Stimulated activated CD8-positive, alpha-beta memory T cell treated with anti-CD3 and anti-CD28 coated beads, Interleukin-7, amount 100 ng/mL, for 24 hours (primary cell): ENCODE measurements around the gene PAEP.

Experiments
- DNase-seq: peaks from one replicate; pipeline ENCODE4 v3.0.0-alpha.2; 2020; ENCODE audit warnings: low read depth

The PAEP gene

DNA sequence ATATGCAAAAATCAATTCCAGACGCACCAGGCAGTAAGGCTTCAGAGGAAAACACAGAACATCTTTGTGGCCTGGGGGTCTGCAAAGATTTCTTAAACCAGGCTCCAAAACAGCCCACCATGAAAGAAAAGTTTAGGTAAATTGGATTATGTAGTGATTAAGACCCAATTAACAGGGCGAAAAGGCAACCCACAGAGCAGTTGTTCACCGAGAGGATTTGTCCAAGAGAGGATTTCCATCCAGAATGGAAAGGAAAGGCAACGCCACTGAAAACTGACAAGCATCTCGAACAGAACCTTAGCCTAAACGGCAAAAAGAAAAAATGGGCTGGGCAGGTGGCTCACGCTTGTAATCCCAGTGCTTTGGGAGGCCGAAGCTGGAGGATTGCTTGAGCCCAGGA lies 40.4 kb downstream of the PAEP start:
- DNase-seq, result no peak

DNA sequence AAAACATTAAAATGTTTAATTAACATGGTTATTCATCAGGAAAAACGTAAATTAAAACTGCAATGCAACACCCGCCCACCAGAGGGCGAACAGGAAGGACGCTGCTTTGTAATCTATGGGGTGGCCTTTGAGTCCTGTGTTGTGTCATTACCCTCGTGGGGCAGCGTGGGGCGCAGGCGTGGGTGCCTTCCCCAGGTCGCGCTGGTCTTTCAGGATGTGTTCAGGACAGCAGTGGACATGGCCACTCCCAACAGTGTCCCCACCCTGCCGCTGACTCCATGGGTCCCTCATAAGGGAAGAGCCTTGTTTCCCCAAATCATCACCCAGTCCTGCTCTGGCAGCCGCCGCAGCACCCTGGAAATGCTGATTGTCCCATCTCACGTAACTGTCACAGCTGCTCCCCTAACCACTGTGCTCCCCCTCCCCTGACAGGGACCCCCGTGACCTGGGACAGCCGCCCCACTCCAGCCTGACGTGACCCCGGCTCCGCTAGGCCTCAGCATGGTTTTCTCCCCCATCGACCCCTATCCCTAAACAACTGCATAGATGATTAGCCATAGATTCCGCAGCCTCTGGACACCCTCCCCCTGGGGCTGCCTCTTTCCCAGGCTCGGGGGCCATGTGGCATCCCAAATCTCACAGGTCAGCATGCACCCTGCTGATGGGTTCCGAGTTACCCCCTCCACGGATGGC lies 41.4 kb downstream of the PAEP start:
- peak; percentile 39 for DNase-seq

DNA sequence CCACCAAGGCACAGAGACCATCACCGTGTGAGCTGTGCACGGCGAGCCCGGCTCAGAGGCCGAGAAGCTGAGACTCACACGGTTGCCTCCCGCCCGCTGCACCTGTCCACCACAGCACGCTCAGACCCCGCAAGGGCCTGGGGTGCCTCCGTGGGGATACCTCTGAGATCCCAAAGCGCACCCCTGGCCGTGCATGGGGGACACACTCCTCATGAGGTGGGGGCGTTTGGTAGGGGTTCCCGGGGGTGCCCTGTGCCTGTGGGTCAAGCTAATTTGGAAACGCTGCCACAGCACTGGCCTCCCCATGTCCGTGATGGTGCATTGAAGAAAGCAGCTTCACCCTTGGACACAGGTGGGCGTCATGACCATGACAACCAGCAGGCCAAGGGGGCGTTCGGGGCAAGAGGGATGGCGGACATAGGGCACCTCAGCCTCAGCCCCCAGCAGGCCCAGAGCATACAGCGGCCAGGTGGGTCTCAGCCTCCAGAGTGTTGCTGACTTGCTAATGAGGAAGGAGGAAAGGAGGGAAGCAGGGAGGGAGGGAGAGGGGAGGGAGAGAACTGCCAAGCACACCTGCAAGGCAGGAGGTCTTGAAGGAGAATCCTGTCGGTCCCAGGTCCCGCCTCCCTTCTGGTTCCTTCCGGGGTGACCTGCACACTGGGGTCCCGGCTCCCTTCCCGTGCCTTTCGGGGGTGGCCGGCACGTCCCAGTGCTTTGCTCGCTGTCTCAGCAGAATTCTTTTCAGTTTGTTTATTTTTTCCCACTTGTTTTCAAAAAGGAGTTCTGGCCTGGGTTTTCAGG lies 43.1 kb downstream of the PAEP start:
- DNase-seq, result no peak

DNA sequence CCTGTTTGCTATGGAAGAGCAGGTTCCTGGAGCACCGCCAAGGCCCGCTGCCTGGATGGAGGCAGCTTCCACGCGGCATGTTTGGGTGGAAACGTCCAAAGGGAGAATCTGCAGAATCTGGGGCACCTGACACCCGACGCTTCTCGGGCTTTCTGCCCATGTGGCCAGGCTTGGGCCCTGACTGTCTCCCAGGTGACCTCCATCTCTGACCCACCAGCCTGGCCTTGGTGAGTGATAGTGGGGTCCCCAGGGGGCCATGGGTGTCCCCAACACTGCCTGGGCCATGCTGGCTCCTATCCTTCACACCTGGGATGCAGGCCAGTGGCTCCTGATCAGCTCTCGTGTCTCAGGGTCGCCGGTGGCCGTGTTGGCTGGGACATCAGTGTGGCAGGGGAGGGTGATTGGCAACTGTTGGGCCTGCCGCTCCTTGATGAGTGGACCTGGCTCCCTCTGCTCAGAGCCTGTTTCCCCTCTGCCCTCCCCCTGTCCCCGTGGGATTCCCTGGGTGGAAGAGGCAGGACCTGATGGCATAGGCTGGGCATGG lies 43.8 kb downstream of the PAEP start:
- DNase-seq, result no peak

DNA sequence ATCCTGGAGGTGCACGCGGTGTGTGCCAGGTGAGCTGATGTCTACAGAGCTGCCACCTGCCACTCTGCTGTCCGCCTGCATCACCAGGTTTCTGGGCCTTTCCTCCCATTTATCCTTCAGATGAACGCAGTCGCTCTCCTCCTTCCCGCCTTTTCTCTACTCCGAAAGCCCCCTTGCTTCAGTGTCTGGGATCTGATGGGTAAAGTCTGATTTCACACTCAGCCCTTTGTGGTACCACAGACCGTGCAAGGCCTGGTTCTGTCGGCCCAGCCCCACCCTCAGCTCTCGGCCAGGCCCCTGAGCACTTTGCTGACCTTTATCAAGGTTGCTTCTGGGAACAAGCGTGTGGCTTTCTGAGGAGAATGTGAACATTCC lies 45.3 kb downstream of the PAEP start:
- DNase-seq, result no peak

DNA sequence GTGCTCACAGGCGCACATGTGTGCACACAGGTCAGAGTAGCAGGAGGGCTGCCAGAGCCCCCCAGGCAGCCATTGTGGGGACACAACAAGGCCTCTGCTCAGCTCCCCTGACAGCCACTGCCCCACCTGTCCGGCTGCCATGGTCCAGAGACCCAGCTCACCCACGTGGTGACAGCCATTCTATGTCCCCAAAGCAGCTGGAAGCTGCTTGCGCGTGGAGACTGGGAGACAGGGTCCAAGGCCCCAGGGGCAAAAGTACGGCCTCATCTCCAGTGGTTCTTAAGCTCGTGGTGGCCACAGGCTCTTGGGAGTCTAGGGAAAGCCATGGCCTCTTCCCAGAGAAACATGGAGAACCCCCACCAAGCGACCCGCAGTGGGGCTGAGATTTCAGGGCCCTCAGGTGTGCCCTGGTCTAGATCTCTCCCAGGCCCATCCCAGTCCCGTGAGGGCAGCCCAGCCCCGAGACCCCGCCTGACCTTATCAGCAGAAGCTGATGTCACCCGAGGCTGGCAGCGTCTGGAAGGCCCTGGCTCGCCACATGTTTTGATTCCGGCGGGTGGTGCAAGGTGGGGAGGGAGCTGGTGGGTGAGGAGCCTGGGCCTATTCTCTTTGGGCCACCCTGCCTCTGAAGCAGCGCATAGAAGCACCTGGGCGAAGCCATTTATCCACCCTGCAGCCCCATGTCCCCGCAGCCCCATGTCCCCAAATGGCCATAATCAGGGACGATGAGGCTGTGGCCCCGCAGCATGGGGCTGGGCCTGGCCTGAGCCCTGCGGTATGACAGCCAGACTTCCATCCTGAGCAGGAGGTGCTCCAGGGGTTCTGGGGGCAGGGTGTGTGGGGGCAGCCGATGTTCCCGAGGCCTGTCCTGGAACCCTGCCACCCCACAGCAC lies 46.1 kb downstream of the PAEP start:
- no peak for DNase-seq

DNA sequence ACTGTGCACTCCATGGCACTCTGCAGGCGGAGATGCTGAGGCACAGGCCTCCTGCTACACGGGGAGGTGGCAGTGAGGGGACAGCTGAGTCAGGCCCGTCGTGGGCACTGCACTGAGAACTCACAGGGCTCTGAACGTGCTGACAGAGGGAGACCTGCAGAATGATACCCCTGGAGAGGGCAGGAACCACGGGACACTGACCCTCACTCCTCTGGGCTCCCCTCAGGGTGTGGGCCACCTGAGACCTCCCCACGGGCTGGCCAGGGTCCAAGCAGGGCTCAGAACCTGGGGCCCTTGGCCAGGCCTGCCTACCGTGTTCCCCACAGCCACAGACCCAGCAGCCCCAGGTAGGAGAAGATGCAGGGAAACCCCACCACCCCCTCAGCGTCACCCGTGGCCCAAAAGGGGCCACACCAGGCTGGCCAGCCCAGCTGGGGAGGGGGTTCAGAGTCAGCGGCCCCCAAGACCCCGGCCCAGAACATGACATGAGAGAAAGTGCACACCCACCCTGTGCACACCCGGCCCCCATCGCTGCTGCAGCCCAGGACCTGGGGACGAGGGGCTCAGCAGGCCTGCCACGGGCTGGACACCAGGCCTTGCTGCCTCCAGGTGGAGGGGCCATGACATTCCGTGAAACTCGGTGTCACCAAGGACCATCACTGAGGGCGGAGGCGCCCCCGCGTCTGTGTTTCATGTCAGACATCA lies 46.9 kb downstream of the PAEP start:
- DNase-seq, result no peak

DNA sequence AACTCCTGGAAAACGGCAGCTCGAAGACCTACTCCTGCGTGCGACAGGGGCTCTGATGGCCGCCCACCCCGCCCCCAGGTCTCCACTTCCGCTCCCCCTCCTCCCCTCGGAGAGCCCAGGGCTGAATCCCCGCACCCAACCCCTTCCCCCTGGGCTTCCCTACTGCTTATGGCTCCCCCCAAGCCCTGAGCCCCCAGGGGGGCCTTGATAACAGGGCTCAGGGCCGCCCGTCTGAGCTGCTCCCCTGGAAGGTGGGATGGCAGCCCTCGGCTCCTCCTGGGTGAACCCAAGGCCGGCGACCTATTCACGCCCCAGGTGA lies 47.4 kb downstream of the PAEP start:
- no peak for DNase-seq

DNA sequence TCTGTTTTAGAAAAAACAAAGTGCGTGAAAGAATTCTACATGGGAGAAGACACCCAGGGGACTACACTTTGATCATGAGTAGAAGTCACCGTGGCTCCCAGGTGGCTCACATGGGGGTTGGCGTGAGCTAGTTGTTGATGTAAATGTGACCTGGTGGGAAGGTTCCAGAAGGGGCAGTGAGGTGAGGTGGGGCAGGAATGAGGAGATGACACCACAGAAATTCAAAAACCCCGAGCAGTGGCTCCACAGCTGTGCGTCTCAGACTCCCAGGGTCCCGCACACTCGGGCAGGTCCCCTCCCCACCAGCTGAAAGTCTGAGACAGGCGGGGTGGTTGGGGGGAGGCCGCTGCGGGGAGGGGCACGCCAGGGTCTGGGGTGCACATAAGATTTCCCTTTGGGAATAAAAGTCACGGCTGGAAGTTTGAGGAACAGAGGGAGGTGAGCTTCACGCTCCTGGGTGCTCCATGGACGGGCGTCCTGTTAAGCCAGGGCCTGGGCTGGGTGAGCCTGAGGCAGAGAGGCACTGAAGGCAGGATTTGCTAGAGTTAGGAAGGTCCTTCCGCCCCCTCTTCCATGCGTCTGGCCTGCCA lies 47.9 kb downstream of the PAEP start:
- no peak for DNase-seq

DNA sequence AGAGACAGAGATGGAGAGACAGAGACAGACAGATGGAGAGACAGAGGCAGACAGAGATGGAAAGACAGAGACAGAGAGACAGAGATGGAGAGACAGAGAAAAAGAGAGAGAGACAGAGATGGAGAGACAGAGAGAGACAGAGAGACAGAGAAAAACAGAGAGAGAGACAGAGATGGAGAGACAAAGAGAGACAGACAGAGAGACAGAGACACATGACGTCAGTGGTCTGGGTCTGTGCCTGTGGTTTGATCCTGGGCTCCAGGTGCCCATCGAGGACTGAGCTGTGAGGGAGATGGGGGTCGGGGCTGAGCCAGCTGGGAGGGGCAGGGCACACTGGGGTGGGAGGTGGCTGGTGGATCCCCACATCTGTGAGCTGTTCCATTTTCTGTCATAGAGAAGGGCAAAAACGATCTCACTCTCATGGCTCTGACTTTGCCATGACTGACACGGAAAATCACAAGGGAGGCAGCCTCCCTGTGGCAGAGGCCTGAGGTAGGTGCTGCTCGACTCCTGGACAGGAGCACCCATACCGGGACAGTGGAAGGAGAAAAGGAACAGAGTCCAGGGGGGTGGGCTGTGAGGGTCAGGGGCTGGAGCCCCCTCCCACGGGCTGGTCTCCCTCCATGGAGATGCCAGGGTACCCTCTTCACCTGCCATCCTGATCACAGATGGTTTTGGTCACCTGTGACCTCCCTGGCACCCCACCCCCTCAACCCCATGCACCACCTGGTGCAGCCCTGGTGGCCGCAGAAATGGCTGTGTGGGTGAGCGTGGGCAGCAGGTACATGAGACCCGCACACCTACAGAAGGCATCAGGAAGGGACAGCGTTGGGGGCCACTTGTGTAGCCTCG lies 49.0 kb downstream of the PAEP start:
- no peak for DNase-seq

DNA sequence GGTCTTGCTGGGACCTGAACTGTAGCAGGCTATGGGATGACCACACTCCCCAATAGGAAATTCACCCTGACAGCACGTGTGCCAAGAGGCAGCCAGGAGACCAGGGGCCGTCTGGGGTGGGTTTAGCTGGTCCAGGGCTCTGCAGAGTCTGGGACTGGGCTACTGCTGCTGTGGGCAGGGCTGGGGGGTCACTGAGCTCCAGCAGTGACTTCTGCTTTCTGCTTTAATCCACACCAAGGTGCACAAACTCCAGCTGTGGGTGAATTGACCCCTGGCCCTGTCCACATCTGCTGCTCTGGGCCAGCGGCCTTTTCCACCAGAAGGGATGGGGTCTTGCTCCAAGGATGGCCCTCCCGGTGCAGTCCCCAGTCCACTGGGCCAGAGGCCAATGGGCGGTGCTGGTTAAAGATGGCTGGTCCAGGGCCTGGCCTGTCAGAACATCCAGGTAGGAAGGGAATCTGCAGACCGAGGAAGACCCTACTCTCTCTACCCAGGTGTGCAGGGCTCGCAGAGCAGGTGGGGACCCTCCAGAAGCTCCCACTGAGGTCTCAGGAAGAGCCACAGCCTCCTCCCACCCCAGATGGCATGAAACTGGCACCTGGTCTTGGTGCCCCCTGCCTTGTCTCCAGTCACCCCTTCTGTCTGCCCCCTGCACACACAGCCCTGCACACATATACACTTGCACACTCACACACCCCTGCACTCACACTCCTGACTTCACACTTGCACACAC lies 49.8 kb downstream of the PAEP start:
- no peak for DNase-seq

DNA sequence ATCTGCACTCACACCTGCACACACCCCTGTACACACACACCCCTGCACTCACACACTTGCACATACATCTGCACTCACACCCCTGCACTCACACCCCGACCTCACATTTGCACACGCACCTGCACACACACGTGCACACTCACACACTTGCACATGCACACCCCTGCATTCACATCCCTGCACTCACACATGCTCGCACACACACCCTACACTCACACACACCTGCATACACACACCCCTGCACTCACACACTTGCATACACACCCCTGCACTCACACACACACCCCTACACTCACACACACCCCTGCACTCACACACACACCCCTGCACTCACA lies 50.3 kb downstream of the PAEP start:
- DNase-seq, result no peak

DNA sequence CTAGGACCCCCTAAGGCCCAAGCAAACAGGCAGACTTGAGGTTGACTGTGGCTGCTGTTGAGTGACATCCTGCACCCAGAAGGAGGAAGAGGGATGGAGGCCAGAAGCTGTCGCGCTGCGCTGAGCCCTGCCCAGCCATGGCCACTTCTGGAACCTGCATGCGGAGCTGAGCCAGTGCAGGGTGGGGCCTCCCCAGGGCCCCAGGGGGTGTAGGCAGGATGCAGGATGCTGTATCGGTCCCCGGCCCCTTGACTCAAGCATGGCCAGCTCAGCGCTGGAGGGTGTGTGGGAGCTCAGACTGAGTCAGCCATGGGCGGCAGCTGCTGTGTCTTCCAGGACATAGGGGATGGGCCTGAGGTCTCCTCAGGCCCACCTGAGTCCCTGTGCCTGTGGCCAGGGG lies 50.9 kb downstream of the PAEP start:
- no peak for DNase-seq

DNA sequence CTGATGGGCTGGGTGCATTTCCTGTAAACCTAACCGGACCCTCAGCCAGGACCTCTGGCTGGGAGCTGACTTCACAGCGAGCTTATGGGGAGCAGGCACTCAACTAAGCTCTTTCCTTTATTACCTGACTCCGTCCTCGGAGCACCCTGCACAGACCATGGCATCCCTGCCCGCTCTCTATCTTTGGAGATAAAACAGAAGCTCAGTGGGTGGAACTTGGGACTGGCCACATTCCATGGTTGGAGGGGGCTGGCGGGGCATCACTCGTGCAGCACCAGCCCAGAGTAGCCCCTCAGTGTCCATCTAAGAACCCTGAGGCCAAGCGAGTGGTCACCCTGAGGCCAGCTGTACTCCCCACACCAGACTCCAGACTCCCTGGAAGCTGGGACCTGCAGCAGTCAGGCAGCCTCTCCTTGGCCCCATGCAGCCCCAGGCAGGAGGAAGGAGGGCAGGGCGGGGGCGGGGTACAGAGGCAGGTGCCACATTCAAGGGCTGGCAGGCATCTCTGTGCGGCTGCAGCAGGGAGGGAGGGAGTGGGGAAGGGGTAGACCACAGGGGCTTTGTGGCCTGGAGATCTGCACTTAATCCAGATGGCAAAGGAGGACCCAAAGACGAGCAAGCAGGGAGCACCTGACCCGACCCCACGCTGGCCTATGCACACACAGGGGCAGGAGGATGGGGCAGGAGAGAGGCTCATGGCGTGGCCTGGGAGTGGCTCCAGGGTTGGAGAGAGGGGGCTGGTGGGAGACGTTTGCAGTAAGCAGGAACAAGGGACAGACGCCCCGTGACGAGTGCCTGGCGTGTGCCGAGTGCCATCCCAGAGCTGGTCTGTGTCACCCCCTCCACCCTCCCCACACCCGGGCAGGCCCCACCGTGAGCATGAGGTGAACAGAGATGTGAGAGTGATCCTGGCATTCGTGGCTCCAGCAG lies 51.7 kb downstream of the PAEP start:
- no peak for DNase-seq

DNA sequence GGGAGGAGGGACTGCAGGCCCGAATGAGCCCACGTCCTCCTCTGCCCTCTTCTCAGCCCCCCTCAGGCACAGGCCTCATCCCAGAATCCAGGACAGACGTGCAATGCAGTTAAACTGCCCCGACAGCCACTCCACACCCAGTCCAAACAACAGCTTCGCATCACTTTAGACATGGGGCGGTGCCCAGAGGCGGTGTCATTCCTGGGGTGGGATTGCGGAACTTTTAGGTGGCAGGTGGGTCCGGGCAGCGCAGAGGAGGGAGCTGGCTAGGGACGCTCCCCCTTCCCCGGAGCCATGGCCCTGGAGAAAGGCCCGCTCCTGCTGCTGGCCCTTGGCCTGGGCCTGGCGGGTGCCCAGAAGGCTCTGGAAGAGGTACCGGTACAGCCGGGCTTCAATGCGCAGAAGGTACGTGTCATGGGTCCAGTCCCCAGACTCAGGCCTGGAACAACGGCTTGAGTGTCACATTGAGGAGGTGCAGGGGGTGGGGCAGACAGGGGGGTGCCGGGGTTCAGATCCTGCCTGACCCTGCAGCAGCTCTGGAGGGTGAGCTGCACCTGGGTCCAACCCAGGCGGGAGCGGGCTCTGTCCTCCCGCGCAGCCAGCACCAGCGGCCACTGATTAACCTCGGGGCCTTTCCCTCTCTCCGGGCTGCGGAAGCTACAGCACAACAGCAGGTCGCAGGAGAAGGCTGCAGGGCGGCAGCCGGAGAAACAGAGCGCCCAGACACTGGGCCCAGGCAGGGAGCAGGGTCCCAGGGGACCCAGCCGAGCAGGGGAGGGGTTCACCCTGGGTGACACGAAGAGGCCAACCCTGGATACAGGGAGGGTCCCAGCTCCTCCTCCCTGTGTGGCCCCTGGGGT lies 52.6 kb downstream of the PAEP start:
- DNase-seq, result no peak

DNA sequence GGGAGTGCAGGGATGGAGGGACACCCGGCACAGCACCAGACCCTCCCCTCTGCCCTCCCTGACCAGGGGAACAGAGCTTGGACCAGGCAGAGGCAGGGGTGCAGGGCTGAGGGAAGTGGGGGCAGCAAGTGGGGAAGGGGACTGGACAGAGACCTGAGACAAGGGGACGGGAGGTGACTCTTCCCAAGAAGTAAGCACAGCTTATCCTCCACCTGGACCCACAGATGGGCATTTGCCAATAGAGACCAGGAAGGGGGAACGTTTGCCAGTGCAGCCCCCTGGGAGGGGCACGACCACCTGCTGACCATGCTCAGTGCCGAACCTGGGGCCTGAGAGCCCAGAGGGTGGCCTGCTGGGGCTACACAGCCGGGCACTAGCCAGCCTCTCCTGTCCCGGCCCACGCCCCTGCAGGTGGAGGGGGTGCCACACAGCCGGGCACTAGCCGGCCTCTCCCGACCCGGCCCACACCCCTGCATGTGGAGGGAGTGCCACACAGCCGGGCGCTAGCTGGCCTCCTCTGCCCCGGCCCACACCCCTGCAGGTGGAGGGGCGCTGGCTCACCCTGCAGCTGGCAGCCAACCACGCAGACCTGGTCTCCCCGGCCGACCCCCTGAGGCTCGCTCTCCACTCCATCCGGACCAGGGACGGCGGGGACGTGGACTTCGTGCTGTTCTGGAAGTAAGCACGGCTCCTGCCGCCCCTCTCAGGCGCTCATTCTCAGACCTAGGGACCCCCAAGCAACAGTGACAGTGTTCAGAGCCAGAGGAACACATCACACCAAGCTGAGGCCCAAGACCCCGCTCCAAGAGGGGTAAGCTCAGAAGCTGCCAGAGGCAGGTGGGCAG lies 53.5 kb downstream of the PAEP start:
- DNase-seq, result no peak
